Stimulated activated naive CD4-positive, alpha-beta T cell (primary cell): Measurements from ENCODE around the gene NPSR1.
"Not testable (repeated sequence)": the region's sequence is repeated elsewhere in the genome, so short reads cannot be mapped to it uniquely, and the experiment has no call there.

Experiments used
- DNase-seq, 6 experiments: peaks; one replicate each; lab custom pipeline; 2025; lab: John Stamatoyannopoulos, UW

Gene NPSR1

DNA sequence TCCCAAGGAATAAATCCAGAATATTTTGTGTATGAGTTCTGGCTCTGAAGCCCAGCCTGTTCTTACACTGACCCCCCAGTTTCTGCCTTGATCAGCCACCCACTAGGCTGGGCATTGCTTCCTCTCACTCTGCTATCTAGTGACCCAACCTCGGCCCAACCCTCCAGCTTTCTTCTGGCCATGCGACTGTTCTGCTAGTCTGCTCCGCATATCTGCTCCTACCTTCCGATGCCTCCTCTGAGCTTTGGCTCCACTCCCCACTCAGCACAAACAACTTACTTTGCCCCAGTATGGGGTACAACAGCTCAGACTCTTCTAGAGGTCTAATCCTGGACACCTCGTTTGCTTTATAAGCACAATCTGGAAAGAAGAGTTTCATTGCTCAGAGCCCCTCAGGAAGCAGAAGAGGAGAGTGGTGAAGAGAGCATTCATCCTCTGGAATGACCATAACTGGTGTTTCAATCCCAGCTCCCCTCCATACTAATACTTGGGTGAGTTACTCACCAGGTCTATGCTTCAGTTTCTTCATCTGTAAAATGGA is 99.6 kb downstream of the NPSR1 start:
- no peak for DNase-seq

DNA sequence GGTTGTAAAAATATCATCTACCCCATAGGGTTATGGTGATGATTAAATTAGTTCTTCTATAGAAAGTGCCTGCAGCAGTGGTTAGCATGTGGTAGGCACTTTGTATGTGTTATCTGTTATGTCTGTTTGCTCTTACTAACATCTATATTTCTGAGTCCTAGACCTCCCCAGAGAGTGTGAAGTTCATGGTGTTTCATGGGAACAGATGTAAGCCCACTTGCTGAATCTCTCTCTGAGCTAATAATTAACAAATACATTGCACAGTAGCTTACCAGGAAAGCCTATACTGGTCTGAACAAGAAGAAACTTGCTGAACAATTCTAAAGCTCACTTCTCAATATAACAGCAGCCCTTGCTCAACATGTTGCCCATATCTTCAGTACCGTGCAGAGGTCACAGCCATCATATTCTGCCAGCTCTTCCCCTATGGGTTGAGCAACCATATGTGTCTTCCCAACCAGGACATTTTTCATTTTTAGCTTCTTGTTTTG is 100.1 kb downstream of the NPSR1 start:
- DNase-seq, result no peak

DNA sequence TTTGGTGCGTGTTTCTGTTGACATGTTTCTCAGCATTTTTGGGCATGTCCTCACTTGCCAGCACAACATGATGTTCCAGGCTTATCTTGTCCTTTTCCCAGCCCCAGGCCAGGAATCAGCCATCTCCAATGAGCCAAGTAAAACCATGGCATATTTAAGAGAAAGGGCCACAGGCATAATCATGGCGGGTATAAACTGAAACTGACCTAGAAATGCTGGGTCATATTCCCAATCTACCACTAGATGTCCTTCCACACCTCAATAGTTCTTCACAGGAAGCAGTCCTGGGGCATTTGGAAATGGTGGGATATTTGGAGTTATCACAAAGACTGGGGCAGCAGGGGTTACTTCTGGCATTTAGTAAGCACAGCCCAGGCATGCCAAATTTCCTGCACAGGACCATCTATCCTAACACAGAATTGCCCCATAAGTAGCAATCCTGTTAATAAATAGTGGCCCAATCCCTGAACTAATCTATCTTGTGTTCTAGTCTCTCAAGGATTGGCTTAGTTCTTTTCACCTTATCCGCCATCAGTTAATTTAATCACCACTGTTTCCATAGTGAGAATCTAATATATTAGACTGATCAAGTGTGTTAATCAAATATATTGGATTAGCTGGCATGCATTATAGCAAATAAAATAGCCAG is 101.6 kb downstream of the NPSR1 start:
- no peak for DNase-seq

DNA sequence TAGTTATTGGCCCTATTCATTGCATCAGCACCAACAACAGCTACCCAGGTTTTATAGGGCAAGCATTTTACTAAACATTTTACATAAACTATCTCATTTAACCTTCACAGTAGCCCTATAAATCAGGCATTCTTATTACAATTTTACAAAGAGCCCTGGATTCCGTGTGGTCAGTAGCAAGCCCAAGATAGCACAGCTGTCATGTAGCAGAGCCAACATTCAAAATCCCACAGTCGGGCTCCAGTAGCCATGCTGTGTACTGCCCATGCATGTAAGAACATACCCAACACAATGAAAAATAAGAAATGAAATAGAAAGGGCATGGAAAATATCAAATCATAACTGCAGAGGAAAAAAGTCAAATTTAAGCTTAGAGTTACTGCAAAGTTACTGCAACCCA is 102.3 kb downstream of the NPSR1 start:
- DNase-seq, result no peak

DNA sequence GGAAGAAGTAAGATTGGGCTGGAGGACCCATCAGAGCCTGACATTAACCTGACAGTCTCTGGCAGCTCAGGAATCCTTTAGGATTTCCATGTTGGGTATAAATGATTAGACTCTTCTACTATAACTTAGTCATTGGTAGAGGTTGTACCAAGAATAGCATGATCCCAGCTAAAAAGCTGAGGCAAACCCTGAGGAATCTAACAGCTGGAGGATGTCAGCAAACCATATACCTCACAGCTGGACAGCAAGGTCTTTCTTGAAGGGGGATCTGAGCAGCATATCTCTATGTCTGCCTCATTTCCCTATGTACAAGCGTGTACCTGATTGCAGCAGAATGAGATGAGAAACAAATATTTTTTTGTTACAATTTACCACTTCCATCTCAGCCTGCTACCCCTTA is 103.2 kb downstream of the NPSR1 start:
- DNase-seq, result no peak

DNA sequence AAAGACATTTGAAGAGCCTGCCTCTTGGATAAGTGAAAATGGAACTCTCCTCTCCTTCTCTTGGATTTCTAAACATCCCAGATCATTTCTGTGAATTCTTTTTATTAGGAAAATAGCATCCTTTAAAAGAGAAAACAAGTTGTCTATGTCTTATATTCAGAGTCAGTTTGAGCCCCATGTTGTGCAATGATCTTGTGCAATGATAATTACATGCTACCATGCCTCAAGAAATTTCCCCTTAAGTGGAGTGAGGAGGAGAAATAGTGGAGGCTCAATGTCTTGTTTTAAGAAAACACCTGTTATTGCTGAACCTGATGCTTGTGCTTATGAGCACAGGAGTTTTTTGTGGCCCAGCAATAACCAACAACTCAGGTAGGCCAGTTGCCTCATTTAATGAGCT is 103.6 kb downstream of the NPSR1 start:
- DNase-seq, result no peak

DNA sequence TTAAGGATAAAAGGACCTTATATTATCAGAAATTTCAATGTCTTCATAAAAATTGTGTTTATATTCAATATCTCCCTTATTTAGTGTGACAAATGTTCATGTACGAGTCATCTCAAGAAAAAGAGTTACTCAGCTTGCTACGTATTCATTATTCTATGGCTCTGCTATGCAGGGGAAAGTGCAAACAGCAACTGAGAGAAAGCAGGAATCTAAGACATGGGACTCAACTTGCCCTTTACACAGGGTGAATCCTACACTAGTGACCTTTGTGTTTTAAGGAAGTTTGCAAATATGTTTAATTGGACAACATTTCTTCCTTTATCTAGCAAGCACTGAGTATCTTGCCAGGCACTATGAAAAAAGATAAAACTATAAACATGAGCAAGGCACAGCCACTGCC is 104.7 kb downstream of the NPSR1 start:
- no peak for DNase-seq

DNA sequence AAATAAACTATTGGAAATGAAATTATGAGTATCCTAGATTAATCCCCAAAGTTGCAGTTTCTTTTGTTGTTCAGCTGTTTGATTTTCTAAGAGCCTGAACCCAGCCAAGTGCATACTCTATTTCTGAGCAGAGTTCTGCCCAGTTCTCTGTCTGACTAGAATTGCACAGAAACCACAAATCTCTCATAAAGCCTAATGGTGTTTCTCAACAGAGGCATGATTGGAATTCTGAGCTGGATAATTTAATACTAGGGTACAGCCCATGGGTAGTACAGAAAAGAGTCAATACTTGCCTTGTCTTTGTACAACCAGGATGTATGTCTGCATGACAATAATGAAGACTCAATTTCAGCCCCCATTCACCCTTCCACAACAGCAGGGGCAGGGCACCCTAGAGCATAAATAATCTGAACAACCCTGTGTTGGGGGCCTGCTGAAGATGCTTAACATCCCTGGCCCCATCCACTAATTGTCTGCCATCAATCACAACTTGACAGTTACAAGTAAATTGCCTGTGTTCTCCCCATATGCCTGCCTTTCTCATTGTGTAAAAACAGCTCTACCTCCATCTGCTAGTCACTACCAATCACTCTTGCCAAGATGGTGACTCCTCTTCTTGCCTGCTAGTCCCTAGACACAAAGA is 114.4 kb downstream of the NPSR1 start:
- no peak for DNase-seq

DNA sequence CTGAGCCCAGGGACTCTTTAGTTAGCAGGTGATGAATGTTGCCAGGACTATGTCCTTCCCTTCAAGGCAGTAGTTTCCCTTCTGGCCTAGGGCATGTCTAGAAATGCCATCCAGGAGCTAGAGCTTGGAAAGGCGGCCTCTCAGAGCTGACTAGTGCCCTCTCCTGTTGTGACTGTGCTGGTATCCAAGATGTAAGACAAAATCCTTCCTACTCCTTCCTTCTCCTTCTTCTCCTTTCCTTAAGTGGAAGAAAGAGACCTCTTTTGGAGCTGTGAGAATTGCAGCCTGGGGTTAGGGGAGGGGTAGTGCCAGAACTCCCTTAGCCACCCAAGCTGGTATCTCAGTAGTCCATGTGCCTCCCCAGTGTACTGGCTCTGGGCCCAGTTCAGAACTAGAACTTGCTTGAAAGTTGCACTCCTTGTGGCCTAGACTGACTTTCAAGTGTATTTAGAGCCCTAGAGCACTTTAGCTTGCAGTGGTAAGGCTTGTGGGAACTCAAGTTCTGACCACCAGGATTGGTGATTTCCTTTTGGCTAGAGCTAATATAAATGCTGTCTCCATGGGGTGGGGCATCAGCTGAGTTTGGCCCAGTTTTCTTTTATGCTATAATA is 118.8 kb downstream of the NPSR1 start:
- DNase-seq, result no peak

DNA sequence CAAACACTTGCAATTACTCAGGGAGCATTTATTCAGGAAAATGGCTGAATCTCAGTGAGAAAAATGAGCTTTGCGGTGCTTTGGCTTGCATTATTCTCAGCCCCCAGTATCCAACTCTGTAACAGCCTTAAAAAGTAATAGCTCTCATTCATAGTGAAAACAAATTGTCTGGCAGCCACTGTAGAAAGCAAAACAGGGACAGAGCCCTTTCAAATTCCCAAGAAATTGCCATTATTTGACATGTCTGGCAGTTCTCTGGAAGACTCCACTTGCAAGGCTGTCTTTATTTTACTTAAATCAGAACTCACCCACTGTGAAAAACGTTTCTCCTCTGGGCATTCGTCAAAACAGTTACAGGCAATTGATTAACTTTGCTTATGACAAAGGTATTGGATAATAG is 122.5 kb downstream of the NPSR1 start:
- DNase-seq, result no peak

DNA sequence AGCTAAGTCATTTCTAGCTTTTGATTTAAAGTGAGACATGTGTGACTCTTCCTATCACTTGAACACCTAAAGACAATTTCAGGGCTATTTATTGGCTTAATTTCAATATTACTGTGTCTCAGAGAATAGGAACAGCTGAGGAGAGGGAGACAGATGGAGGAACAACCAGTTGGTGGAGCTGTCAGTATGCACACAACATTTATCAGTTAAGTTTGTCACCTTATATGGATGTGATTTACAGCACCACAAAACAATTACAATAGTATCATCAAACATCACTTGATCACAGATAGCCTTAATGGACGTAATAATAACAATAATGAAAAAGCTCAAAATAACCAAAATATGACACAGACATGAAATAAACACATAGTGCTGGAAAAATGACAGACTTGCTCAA is 129.6 kb downstream of the NPSR1 start:
- DNase-seq, result no peak

DNA sequence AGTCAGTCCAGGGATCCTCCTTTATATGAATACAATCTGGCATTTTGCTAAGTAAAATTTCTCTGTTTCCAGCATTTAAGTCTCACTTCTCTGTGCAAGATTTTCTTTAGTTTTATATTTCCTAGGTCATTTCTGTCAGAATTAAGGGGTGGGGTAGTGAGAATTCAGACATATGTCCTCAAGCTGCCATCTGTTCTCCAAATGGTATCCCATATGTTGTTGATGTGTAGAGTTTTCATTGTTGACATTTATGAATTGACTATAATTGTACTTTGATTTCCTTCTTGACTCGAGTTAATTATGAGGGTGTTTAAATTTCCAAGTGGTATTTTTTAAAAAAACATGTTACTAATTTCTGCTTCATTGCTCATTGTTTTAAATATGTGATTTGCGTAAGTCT is 148.8 kb downstream of the NPSR1 start:
- DNase-seq, result no peak

DNA sequence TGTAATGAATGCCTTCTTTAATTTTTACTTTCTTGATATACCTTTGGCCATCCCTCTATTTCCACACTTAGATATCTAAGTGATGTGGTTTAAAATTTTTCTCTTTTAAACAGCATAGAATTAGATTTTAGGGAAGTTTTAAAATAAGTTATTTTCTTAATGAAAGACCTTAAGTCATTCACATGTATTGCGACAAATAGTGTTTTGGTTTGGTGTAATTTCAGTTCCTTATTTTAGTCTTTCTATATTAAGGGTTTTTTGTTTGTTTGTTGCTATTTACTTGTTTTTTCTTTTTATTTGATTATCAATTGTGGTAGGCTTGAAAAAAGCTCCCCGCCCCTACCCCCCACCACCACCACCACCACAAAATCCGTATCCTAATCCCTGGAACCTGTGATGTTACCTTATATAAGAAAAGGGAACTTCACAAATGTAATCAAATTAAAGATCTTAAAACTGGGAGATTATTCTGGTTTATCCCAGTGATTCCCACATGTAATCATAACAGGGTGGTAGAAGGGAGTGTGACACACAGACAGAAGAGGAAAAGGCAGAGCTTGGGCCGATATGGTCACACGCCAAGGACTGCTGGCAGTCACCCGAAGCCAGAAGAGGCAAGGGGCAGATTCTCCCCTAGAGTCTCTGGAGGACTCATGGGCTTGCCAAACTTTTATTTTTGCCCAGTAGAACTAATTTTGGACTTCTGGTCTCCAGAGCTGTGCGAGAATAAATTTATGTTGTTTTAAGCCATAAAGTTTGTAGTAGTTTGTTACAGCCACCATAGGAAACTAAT is 149.7 kb downstream of the NPSR1 start:
- DNase-seq, result no peak

DNA sequence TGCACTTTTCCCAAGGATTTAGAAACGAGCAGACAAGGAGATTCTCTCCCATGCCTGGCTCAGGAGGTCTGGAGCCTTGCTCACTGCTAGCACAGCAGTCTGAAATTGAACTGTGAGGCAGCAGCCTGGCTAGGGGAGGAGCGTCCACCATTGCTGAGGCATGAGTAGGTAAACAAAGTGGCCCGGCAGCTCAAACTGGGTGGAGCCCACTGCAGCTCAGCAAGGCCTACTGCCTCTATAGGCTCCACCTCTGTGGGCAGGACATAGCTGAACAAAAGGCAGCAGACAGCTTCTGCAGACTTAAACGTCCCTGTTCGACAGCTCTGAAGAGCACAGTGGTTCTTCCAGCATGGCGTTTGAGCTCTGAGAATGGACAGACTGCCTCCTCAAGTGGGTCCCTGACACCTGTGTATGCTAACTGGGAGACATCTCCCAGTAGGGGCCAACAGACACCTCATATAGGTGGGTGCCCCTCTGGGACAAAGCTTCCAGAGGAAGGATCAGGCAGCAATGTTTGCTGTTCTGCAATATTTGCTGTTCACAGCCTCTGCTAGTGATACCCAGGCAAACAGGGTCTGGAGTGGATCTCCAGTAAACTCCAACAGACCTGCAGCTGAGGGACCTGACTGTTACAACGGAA is 156.3 kb downstream of the NPSR1 start:
- not testable (repeated sequence) for DNase-seq

DNA sequence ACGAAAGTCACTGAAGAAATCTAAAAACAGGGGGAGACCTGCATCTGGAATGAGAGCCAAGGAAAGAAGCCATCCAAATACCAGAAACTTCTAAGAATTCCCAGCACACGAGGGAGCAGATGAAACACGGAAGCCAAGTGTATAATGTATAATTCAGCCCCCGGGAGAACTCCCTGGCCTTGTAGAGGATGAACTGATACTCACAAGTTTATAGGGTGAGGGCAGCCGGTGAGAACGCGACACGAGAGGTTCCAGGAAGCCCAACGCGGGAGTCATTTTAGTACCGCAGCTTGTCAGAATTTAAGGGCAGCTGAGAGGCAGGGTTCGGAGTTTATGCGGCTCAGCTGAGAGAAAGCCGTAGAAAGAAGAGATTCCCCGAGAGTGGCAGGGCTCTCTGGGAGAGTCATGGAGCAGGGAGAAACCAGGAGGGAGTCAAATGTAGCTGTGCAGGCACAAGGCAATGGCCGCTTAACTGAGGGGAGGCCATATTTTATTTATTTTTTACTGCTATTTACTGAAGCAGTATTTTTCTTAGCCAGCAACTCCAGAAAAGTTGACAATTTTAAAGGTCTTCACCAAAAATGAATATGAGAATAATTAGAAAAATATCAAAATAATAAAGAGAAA is 164.0 kb downstream of the NPSR1 start:
- no peak for DNase-seq

DNA sequence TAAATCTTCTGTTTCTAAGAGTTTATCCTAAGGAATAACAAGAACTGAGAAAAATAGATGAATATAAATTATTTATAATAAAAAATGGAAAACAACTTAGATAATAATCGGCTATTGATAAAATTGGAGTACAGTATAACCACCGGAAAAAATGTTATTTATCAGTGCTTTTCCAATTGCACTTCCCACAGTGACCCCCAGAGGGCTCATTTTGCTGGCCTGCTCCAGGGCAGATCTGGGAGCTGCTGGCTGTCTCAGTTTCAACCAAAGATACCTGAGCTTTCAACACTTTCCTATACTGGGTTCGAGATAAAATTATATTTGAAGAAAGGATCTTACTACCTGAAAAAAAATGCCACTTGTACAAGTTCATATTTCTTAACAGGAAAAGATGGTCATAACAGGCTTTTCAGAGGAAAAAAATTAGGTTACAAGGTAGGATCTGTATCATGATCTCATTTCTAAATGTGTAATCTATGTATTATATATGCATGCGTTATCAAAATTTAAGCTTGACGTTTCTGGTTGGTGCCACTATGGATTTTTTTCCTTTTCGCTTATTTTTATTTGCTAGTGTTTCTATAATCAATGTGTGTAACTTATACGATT is 165.7 kb downstream of the NPSR1 start:
- DNase-seq, result peak in 5 of 6 experiments; percentile 2 to 38 (median 10)

DNA sequence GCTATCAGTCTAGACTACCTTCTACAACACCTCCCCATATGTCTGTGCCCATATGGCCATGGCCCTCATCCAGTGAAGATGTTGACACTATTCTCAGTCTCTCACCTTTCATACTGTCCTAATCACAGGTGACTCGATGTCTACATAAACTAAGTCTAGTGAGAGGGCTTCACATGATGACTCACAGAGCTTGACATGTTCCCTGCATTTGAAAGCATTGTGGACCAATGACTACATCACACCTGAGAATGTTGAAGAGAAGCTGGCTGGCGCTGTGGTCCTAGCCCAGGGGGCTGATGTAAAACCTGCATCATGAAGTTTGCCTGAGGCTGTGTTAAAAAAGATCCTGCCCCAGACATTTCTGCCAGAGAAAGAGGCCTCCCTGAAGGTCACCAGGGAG is 167.2 kb downstream of the NPSR1 start:
- DNase-seq, result no peak

DNA sequence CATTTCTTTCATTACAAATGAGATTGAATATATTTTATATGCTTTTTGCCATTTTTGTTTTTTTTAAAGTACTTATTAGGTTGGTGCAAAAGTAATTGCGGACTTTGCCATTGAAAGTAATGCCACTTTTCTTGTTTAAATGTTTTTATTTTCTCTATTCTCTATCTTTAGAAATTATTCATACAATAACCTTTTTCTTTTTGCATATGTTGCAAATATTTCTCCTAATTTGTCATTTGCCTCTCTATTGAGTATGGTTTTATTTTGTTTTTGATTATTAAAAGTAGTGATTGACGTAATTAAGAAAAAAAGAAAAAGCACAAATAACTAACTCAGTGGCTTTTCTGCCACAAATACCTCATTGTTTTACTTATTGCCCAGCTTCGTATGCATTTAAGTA is 172.4 kb downstream of the NPSR1 start:
- no peak for DNase-seq

DNA sequence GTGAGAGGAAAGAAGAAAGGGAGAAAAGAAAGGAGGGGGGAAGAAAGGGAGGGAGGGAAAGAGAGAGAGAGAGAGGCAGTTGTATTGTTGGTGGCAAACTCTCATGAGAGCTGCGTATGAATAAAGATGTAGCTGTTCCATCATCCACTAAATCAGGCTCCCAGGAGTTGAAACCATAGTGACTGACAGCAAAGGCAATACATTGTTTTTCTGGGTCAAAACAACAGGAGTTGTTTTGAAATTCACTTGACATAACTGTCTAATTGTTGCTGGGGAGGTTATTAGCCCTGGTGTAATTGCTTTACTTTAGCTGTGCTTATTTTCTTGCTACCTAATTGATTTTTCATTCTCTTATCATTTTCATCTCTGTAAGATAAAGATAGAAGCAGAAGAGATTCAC is 173.4 kb downstream of the NPSR1 start:
- no peak for DNase-seq

DNA sequence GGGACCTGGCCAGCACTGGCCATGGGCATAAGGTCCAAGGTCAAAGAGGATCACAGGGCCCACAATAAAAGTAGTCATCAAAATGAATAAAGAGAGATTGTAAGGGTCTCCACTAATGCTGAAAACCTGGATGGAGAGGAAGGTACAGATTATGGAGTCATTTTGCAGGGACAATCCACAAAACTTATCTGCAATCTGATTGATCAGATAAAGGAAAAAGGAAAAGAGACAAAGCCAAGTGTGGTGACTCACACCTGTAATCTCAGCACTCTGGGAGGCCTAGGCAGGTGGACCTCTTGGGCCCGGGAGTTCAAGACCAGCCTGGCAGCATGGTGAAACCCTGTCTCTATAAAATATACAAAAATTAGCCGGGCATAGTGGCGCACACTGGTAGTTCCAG is 174.0 kb downstream of the NPSR1 start:
- no peak for DNase-seq
